Muscle layer of colon (tissue), 2 donors: ENCODE measurements around the gene SMR3A.

Source experiments
- H3K27ac ChIP-seq: one replicate; pipeline ENCODE4 v1.7.0; 2013; ENCODE audit warnings: low read depth, mild to moderate bottlenecking, low read length, moderate library complexity
- H3K27me3 ChIP-seq, 2 donors: one replicate each; pipeline ENCODE4 v1.7.0; 2013; ENCODE audit warnings: low read length in 2 of 2, mild to moderate bottlenecking in 2 of 2; ENCODE audit not compliant: insufficient read depth in 2 of 2, control insufficient read depth in 1 of 2
- H3K36me3 ChIP-seq: one replicate; pipeline ENCODE4 v1.7.0; 2013; ENCODE audit warnings: mild to moderate bottlenecking, low read length; ENCODE audit not compliant: insufficient read depth
- H3K4me1 ChIP-seq: one replicate; pipeline ENCODE4 v1.7.0; 2013; ENCODE audit warnings: mild to moderate bottlenecking, low read length; ENCODE audit not compliant: insufficient read depth
- H3K4me3 ChIP-seq, 2 donors: one replicate each; pipeline ENCODE4 v1.7.0; 2013; ENCODE audit warnings: low read length in 2 of 2, low read depth in 1 of 2, mild to moderate bottlenecking in 1 of 2, moderate library complexity in 1 of 2
- H3K9ac ChIP-seq: one replicate; pipeline ENCODE4 v1.7.0; 2013; ENCODE audit warnings: low read length
- H3K9me3 ChIP-seq: one replicate; pipeline ENCODE4 v1.7.0; 2013; ENCODE audit warnings: mild to moderate bottlenecking, low read length
- donor health status: abdominal sarcoma.
- donor health status: Adenocarcinoma of cecum.

The SMR3A gene

DNA sequence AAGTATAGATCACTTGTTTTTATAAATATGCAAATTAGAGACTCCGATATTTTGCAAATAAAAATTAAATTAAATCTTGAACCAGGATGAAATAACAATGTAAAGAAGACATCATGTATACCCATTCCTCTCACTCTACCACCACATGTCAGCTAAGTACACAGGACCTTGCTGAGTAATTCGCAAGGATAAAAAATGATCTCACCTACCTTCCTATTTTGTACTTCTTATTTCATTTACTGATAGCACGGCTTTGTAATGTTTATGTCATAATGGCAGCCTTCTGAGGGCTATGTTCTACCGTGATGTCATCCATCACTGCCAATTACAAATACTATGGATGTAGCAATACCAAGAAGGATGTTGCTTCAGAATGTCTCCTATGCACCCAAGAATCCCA lies 11.4 kb downstream of the SMR3A start:
- H3K4me3 ChIP-seq, result no peak overlapping the region
- H3K27ac ChIP-seq, result no peak overlapping the region
- H3K27me3 ChIP-seq, result no peaks in the 10 kb centered on the region
- no peaks in the 10 kb centered on the region for H3K36me3 ChIP-seq
- H3K9ac ChIP-seq, result no peak overlapping the region
- H3K4me1 ChIP-seq, result no peaks in the 10 kb centered on the region
- no peaks in the 10 kb centered on the region for H3K9me3 ChIP-seq

DNA sequence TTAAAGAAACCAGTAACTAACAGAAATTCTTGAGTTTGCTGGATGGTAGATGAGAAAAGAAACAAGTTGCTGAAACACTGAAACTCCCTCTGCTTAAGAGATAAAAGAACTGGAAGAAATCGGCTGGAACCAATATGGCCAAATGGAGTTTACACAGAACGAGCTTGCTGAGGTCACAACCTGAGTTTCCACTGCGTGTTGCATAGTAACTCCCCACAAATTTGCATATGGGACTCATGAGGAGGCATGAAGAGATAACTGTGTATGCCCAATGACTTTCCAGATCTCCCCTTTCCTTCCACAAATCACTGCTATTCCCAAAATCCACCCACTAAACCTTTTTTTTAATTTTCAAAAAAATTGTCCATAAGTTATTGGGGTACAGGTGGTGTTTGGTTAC lies 12.2 kb downstream of the SMR3A start:
- H3K4me1 ChIP-seq, result no peaks in the 10 kb centered on the region

GRCh38 chr4:70380578-70380977 lies 20.0 kb downstream of the SMR3A start:
- no peak overlapping the region for H3K9ac ChIP-seq
- H3K4me3 ChIP-seq, result no peak overlapping the region
- H3K27ac ChIP-seq, result no peak overlapping the region
- no peaks in the 10 kb centered on the region for H3K36me3 ChIP-seq
- no peaks in the 10 kb centered on the region for H3K27me3 ChIP-seq
- H3K4me1 ChIP-seq, result no peaks in the 10 kb centered on the region
- no peaks in the 10 kb centered on the region for H3K9me3 ChIP-seq

More for the DNA sequence above, 12.2 kb downstream of the SMR3A start:
- H3K9ac ChIP-seq, result no peak overlapping the region
- no peak overlapping the region for H3K27ac ChIP-seq
- no peaks in the 10 kb centered on the region for H3K9me3 ChIP-seq
- H3K36me3 ChIP-seq, result no peaks in the 10 kb centered on the region
- no peaks in the 10 kb centered on the region for H3K27me3 ChIP-seq
- no peak overlapping the region for H3K4me3 ChIP-seq

GRCh38 chr4:70382691-70383181 lies 22.2 kb downstream of the SMR3A start, which contains the start of gene SMR3B:
TSS of gene SMR3B (plus strand) at chr4:70383131. CDS start at chr4:70384511, 1,380 bp downstream.
- H3K27me3 ChIP-seq, result no peaks in the 10 kb centered on the region
- no peaks in the 10 kb centered on the region for H3K9me3 ChIP-seq
- no peak within 1 kb of the TSS for H3K4me3 ChIP-seq
- no peak within 1 kb of the TSS for H3K27ac ChIP-seq
- no peak within 1 kb of the TSS for H3K9ac ChIP-seq
- no peaks in the 10 kb centered on the region for H3K4me1 ChIP-seq
- H3K36me3 ChIP-seq, result no peaks in the 10 kb centered on the region

DNA sequence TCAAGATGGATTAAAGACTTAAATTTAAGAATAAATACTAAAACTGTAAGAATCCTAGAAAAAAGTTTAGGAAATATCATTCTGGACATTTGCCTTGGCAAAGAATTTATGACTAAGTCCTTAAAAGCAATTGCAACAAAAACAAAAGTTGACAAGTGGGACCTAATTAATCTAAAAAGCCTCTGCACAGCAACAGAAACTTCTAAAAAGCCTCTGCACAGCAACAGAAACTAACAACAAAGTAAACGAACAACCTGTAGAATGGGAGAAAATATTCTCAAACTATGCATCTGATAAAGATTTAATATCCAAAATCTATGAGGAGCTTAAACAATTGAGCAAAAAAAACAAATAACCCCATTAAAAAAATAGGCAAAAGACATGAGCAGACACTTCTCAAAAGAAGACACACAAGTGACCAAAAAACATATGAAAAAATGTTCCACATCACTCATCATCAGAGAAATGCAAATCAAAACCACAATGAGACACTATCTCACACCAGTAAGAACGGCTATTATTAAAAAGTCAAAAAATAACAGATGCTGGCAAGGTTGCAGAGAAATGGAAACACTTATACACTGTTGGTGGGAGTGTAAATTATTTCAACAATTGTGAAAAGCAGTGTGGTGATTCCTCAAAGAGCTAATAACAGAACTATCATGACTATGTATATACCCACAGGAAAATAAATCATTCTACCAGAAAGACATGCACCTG lies 31.7 kb downstream of the SMR3A start:
- Histone ChIP-seq H3K27ac (no peak overlapping the region), H3K36me3 (no peaks in the 10 kb centered on the region), H3K9me3 (no peaks in the 10 kb centered on the region), H3K4me3 (no peak overlapping the region), H3K9ac (no peak overlapping the region), H3K27me3 (no peaks in the 10 kb centered on the region), H3K4me1 (no peaks in the 10 kb centered on the region)

GRCh38 chr4:70397580-70397979 lies 37.0 kb downstream of the SMR3A start, which contains the start of gene OPRPN:
TSS of gene OPRPN (plus strand) at chr4:70397940. CDS start at chr4:70399286, 1,346 bp downstream.
- H3K4me1 ChIP-seq, result no peaks in the 10 kb centered on the region
- no peak within 1 kb of the TSS for H3K9ac ChIP-seq
- H3K9me3 ChIP-seq, result no peaks in the 10 kb centered on the region
- H3K36me3 ChIP-seq, result no peaks in the 10 kb centered on the region
- H3K4me3 ChIP-seq, result no peak within 1 kb of the TSS
- no peaks in the 10 kb centered on the region for H3K27me3 ChIP-seq
- no peak within 1 kb of the TSS for H3K27ac ChIP-seq

DNA sequence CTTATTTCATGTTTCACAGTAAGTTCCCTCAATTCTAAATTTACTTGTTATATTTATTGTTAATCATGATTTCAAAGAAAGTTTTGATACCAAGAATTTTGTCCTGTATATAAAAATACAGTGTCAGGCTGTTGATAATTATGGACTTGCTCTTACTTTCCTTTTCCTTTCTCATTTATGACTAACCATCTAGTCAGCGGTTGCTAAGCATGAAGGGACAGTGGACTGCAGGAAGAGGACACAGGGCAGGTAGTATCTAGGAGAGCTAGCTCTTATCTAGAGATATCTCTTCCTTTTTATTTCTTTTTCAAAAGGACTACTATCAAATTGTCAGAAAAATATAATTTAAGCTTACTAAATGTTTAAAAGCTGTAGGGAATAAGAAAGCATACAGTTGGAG lies 38.8 kb downstream of the SMR3A start:
- Histone ChIP-seq H3K4me1 (no peaks in the 10 kb centered on the region), H3K9me3 (no peaks in the 10 kb centered on the region), H3K27ac (no peak overlapping the region), H3K9ac (no peak overlapping the region), H3K36me3 (no peaks in the 10 kb centered on the region), H3K4me3 (no peak overlapping the region), H3K27me3 (no peaks in the 10 kb centered on the region)

- Histone ChIP-seq H3K36me3 (no peaks in the 10 kb centered on the region), H3K27me3 (no peaks in the 10 kb centered on the region), H3K4me3 (no peak overlapping the region), H3K9me3 (no peaks in the 10 kb centered on the region), H3K27ac (no peak overlapping the region), H3K9ac (no peak overlapping the region), H3K4me1 (no peaks in the 10 kb centered on the region)
Observed at GRCh38 chr4:70402762-70403161, 42.2 kb downstream of the SMR3A start.

- Histone ChIP-seq H3K36me3 (no peaks in the 10 kb centered on the region), H3K4me3 (no peak overlapping the region), H3K9ac (no peak overlapping the region), H3K4me1 (no peaks in the 10 kb centered on the region), H3K27ac (no peak overlapping the region), H3K9me3 (no peaks in the 10 kb centered on the region), H3K27me3 (no peaks in the 10 kb centered on the region)
Observed at GRCh38 chr4:70405765-70406164, 45.2 kb downstream of the SMR3A start.
